Activated T-helper 2 cell treated with anti-CD3 and anti-CD28 coated beads, Interferon-gamma antibody, Interleukin-2, Interleukin-4, amounts not matched to agents 10 μg/mL and 5 μg/mL and 100 μg/mL, durations not matched to agents 14 hours and 24 hours and 36 hours (primary cell): ENCODE measurements around the gene PTGES. TPM values are rescaled to one million over a fixed set of nuclear protein-coding genes. Genes with fewer than 3 reads are reported as not detected.
A peak's percentile ranks its signal among the peaks of the same experiment; 100 is the strongest.

Experiments used
- DNase-seq: peaks from one replicate; pipeline ENCODE4 v3.0.0; 2021; ENCODE audit warnings: low spot score
- H3K27ac Mint-ChIP-seq: one replicate; pipeline ENCODE4 v1.8.0; 2021; ENCODE audit warnings: mixed read lengths
- H3K27me3 Mint-ChIP-seq: one replicate; pipeline ENCODE4 v1.8.0; 2021; ENCODE audit warnings: low read depth, mixed read lengths
- H3K36me3 Mint-ChIP-seq: one replicate; pipeline ENCODE4 v1.8.0; 2021; ENCODE audit warnings: low read depth, mixed read lengths
- H3K4me1 Mint-ChIP-seq: one replicate; pipeline ENCODE4 v1.8.0; 2021; ENCODE audit warnings: low read depth, mixed read lengths
- H3K4me3 Mint-ChIP-seq: one replicate; pipeline ENCODE4 v1.8.0; 2021; ENCODE audit warnings: low read depth, mild to moderate bottlenecking, moderate library complexity, mixed read lengths
- H3K9me3 Mint-ChIP-seq: one replicate; pipeline ENCODE4 v1.8.0; 2021; ENCODE audit warnings: mixed read lengths
- intact Hi-C: fragments of 100-400 bp; cut with micrococcal nuclease; formaldehyde crosslinking; loops from one replicate; pipeline ENCODE4 v1.15.1; 2023
- total RNA-seq: library from RNA; stranded (reverse); gene quantifications from 2 replicates; pipeline ENCODE4 v1.2.3, GENCODE V29; 2022

The PTGES gene
- total RNA-seq, 1 donor from 2014 or later, result 0.39 TPM

DNA sequence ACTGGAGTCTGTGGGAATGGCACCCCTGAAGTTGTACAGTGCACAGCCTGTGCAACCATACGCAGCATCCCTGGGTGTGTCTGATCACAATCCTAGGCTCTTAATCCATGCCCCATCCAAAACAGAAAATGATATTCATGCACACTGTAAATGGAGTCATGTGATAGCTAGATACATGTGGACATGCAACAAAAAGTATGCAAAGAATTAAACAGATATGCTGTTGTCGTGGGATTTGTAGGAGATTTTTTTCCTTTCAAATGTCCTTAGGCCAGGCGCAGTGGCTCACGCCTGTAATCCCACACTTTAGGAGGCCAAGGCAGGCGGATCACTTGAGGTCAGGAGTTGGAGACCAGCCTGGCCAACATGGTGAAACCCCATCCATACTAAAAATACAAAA is 51.3 kb downstream of the PTGES start:
- Mint-ChIP-seq H3K4me1 (peaks cover 3% of the 10 kb centered on the region), H3K4me3 (no peak overlapping the region), H3K27me3 (peaks cover 12% of the 10 kb centered on the region), H3K9me3 (no peaks in the 10 kb centered on the region), H3K27ac (no peak overlapping the region), H3K36me3 (no peaks in the 10 kb centered on the region)
- DNase-seq, result no peak
- intact Hi-C loops, result no loop called here

- intact Hi-C loops, result no loop called here
These were observed 51.8 kb downstream of the PTGES start for GRCh38 chr9:129701054-129701453.

DNA sequence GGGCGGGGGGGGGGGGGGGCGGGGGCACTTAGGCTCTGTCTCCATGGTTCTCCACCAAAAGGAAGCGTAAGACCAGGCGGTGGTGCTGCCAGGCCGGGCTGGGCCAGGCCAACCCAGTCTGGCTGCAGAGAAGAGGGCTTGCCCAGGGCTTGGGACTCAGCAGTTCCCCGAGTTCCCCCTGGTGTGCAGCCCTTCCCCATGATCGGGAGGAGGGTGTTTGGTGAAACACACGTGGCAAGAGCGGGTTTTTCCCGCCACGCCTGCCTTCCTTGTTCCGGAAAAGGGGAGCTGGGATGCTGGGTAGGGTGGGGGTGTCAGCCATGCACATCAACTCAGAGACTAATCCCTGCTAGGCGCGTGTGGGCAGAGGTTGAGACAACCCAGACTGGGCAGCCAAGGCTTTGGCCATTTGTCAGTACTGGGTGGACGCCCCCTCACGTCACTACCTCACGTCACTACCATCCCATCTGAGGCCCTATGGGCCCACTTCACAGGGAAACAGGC is 54.5 kb downstream of the PTGES start:
- intact Hi-C loops, result no loop called here
- peaks cover 3% of the 10 kb centered on the region for H3K4me1 Mint-ChIP-seq
- peaks cover 21% of the 10 kb centered on the region for H3K27me3 Mint-ChIP-seq
- no peaks in the 10 kb centered on the region for H3K9me3 Mint-ChIP-seq
- peak overlapping the region; percentile 26 for H3K4me3 Mint-ChIP-seq
- H3K27ac Mint-ChIP-seq, result peak overlapping the region; percentile 49
- DNase-seq, result no peak
- H3K36me3 Mint-ChIP-seq, result no peaks in the 10 kb centered on the region

More at GRCh38 chr9:129701054-129701453, 51.8 kb downstream of the PTGES start:
- no peak for DNase-seq
- Mint-ChIP-seq H3K36me3 (no peaks in the 10 kb centered on the region), H3K4me1 (peaks cover 3% of the 10 kb centered on the region), H3K27ac (no peak overlapping the region), H3K4me3 (no peak overlapping the region), H3K9me3 (no peaks in the 10 kb centered on the region), H3K27me3 (peaks cover 12% of the 10 kb centered on the region)

DNA sequence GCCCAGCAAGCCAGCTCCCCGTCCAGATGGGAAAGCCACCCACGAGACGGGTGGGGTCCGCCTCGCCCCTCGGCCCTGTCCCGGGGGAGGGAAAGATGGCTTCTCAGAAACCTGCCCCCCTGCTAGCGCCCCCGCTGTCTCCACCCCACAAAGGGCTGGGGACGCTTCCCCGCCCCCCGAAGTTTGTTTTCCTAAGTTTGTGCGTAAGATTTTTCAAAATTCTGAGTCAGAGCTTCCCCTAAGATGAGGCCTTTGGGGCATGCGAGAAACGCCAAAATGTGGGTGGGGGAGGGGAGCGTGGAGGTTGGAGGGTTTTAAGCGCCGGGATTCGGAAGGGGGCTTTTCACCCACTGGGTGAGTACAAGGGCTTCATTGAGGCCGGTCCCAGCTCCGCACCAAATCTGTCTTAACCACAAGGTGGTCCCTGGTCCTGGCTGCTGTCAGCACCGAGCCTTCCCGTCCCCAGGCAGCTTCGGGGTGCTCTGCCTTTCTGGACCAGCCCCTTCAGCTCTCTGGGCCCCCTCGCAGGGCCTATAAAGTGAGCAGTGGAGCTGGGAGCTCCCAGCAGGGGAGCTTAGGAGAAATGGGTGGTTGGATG is 55.1 kb downstream of the PTGES start:
- intact Hi-C loops, result no loop called here
- peaks cover 3% of the 10 kb centered on the region for H3K4me1 Mint-ChIP-seq
- no peaks in the 10 kb centered on the region for H3K36me3 Mint-ChIP-seq
- peak overlapping the region; percentile 63 for H3K4me3 Mint-ChIP-seq
- peaks cover 21% of the 10 kb centered on the region for H3K27me3 Mint-ChIP-seq
- no peak for DNase-seq
- no peaks in the 10 kb centered on the region for H3K9me3 Mint-ChIP-seq
- peak overlapping the region; percentile 68 for H3K27ac Mint-ChIP-seq

DNA sequence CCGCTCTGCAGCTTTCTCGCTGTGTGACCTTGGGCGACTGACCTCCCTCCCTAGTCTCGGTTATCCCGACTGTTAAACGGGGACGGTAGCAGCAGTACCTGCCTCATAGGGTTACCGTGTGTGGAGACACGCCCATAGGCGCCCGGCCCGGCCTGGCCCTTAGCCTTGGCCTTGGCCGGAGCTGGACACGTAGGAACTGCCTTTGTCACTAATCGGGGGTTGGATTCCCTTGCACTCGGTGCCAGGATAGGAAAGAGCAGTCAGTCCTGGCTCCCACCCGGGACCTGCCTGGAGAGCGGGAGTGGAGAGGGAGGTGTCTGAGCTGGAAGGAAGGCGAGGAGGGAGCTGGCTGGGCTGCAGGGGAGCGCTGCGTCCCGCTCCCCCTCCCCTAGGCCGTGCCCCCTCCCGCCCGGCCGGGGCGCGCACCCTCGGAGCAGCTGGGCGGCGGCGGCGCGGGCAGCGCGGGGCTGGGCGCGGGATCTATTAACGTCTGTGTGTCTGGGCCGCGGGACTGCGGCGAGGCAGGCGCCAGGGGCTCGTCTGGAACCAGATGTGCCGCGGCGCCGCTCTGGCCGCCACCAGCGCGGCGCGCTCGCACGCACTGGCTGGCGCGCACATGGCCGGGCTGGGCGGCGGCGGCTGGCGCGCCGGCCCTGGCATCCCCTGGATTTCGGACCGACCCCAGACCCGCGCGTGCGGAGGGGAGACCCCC is 55.7 kb downstream of the PTGES start:
- peaks cover 3% of the 10 kb centered on the region for H3K4me1 Mint-ChIP-seq
- intact Hi-C loops, result no loop called here
- H3K27me3 Mint-ChIP-seq, result peaks cover 21% of the 10 kb centered on the region
- peak overlapping the region; percentile 78 for H3K4me3 Mint-ChIP-seq
- peak overlapping the region; percentile 85 for H3K27ac Mint-ChIP-seq
- H3K9me3 Mint-ChIP-seq, result no peaks in the 10 kb centered on the region
- no peaks in the 10 kb centered on the region for H3K36me3 Mint-ChIP-seq
- DNase-seq, result no peak

GRCh38 chr9:129695870-129696269 is 57.0 kb downstream of the PTGES start:
- H3K4me3 Mint-ChIP-seq, result no peak overlapping the region
- H3K4me1 Mint-ChIP-seq, result peaks cover 3% of the 10 kb centered on the region
- peaks cover 20% of the 10 kb centered on the region for H3K27me3 Mint-ChIP-seq
- DNase-seq, result no peak
- H3K27ac Mint-ChIP-seq, result no peak overlapping the region
- no peaks in the 10 kb centered on the region for H3K9me3 Mint-ChIP-seq
- intact Hi-C loops, result no loop called here
- no peaks in the 10 kb centered on the region for H3K36me3 Mint-ChIP-seq

GRCh38 chr9:129694243-129694646 is 58.6 kb downstream of the PTGES start:
- Mint-ChIP-seq H3K4me3 (no peak overlapping the region), H3K36me3 (no peaks in the 10 kb centered on the region), H3K27me3 (peaks cover 12% of the 10 kb centered on the region), H3K27ac (no peak overlapping the region), H3K4me1 (peaks cover 3% of the 10 kb centered on the region), H3K9me3 (no peaks in the 10 kb centered on the region)
- no peak for DNase-seq
- intact Hi-C loops, result no loop called here

GRCh38 chr9:129693741-129694140 is 59.1 kb downstream of the PTGES start:
- Mint-ChIP-seq H3K27ac (no peak overlapping the region), H3K27me3 (peaks cover 12% of the 10 kb centered on the region), H3K9me3 (no peaks in the 10 kb centered on the region), H3K4me3 (no peak overlapping the region), H3K36me3 (no peaks in the 10 kb centered on the region), H3K4me1 (peaks cover 3% of the 10 kb centered on the region)
- no peak for DNase-seq
- intact Hi-C loops, result no loop called here

GRCh38 chr9:129692534-129692933 is 60.3 kb downstream of the PTGES start:
- Mint-ChIP-seq H3K27ac (no peak overlapping the region), H3K36me3 (no peaks in the 10 kb centered on the region), H3K9me3 (no peaks in the 10 kb centered on the region), H3K4me1 (peaks cover 3% of the 10 kb centered on the region), H3K27me3 (peaks cover 12% of the 10 kb centered on the region), H3K4me3 (no peak overlapping the region)
- no peak for DNase-seq
- intact Hi-C loops, result no loop called here

Other genes with a start within 250 kb of the PTGES start
- gene C9orf50, start 131.9 kb downstream of the PTGES start, total RNA-seq, result not detected in 2 replicates
- gene NTMT1, start 126.9 kb downstream of the PTGES start, total RNA-seq, result 58.4 and 61.5 TPM in 2 replicates
- gene ASB6, start 110.9 kb downstream of the PTGES start, total RNA-seq, result 21.4 and 22.1 TPM in 2 replicates
- 5.0 and 5.1 TPM in 2 replicates for gene PRRX2, start 87.4 kb downstream of the PTGES start, total RNA-seq
- gene TOR1B, start 50.1 kb upstream of the PTGES start, total RNA-seq, result 23.9 and 25.2 TPM in 2 replicates
- gene TOR1A, start 71.1 kb upstream of the PTGES start, total RNA-seq, result 52.5 and 55.8 TPM in 2 replicates
- 54.4 and 59.6 TPM in 2 replicates for gene C9orf78, start 82.2 kb upstream of the PTGES start, total RNA-seq
- 45.6 and 52.3 TPM in 2 replicates for gene USP20, start 82.4 kb upstream of the PTGES start, total RNA-seq